Measurements from ENCODE around the gene KCNE1.

KCNE1 gene

GRCh38 chr21:34535886-34536285 is 23.9 kb upstream of the KCNE1 start:
- no peak for DNase-seq (ENCODE audit: low spot score)

GRCh38 chr21:34534522-34534921 is 22.5 kb upstream of the KCNE1 start:
- no peak for DNase-seq (ENCODE audit: low spot score)

GRCh38 chr21:34533938-34534337 is 21.9 kb upstream of the KCNE1 start:
- DNase-seq (ENCODE audit: low spot score): no peak

DNA sequence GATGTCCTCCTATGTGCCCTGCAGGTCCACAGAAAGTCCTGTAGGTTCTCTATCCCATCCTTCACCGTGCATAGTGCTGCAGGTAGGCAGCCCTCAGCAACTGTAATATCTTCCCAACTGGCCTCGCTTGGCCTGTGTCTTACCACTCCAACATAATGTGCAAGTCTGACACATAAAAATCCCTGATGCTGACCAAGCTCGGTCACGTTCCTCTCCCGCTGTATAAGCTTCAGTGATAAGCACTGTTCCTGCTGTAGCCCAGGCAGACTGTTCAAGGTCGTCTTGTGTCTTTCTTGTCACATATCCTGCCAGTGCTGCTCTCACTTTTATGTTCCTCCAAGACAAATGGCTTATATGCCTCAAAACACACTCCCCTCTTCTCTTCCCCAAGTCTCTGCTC is 19.4 kb upstream of the KCNE1 start:
- DNase-seq (ENCODE audit: low spot score): no peak

- no peak for DNase-seq (ENCODE audit: low spot score)
These were observed 18.3 kb upstream of the KCNE1 start for GRCh38 chr21:34530261-34530660.

DNA sequence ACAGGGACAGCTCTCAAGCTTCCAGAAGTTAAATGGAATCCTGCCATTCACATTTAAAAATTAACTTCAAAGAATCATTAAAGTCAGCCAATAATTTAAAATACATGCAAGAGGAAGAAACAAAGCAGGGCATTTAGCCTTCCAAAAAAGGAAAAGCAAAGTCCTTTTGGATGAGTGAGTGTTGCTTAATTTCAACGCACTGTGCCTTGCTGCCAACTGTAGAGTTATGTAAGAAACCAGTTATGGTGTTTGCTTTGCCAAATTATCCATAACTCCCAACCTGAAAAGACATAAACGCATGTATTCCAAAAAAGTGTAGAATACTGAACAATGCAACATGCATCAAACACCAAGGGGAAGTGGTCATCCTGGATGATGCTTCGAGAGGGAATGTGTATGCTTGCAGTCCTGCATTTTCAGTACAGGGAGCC is 16.1 kb upstream of the KCNE1 start:
- no peak for DNase-seq (ENCODE audit: low spot score)

DNA sequence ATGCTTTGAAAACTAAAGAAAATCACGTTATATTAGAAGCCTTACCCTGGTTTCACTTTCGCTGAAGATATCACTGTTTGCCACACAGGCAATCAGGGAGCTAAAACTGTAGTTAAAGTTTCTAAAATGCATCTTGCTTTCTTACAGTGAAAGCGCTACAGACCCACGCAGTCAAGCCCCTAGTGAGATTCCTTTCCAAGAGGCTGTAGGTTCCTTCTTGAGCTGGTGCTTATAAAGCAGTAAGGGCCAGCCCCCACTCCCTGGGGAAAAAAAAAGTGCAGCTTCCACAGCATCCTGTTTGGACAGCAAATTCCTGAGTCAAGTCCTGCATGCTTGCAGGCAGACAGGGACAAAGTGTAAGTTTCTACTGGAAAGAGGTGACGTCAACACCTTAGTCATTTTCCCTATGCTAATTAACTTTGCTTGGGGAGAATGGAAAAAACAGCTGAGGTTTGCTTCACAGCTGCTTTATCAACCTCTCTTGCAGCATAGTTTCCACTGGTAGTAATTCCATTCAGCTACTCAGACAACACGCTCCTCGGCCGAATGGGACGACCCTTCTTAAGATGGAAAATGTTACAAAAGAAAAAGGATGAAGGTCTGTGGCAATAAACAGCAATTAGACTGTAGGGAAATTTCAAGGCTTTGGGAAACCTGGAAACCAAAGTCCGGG is 14.7 kb upstream of the KCNE1 start:
- DNase-seq (ENCODE audit: low spot score): peak; percentile 77

GRCh38 chr21:34526241-34526617 is 14.2 kb upstream of the KCNE1 start:
- no peak for DNase-seq (ENCODE audit: low spot score)

GRCh38 chr21:34524646-34525601 is 12.9 kb upstream of the KCNE1 start:
- DNase-seq (ENCODE audit: low spot score): peak; percentile 66

DNA sequence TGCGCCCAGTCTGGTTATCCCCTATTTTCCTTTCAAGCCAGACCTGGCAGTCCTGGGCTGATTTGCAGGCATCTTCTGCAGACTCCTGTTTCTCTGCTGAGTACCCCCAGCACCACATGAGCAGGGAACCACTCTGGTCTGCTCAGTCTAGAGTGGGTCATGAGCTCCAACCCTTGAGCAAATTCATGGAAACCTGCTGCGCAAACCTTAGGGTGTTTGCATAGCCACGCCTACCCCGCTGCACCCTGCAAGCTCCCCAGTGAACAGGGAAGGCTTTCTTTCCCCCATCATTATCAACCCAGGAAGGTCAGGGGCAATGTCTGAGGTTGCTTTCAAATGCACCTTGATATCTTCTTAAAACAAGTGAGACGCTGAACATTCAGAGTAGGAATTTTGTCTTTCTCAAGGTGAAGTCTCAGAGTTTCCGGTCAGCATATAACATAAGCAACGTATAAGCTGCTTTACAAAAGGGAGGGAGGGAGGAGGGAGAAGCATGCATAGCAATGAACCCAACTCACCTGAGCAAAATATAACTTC is 11.1 kb upstream of the KCNE1 start:
- no peak for DNase-seq (ENCODE audit: low spot score)

- no peak for DNase-seq (ENCODE audit: low spot score)
These were observed 10.3 kb upstream of the KCNE1 start for GRCh38 chr21:34522284-34522683.

DNA sequence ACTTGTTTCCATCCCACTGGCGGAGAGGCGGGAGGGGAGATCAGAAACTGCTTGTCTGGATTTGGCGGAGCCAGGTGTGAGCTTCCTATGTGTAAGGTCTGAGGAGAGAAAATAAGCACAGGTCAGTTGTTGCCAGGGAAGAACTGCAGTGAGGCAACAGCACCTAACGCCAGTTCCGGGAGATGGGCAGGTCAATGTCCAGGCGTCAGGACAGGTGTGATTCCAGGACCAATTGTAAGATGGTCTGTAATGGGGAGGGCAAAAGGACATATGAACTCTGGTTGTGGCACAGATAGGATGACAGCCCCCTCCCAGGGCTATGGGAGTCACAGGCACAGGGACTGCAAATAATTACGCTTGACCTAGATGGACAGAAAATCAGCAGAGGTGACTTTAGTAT is 9.6 kb upstream of the KCNE1 start:
- DNase-seq (ENCODE audit: low spot score): no peak

DNA sequence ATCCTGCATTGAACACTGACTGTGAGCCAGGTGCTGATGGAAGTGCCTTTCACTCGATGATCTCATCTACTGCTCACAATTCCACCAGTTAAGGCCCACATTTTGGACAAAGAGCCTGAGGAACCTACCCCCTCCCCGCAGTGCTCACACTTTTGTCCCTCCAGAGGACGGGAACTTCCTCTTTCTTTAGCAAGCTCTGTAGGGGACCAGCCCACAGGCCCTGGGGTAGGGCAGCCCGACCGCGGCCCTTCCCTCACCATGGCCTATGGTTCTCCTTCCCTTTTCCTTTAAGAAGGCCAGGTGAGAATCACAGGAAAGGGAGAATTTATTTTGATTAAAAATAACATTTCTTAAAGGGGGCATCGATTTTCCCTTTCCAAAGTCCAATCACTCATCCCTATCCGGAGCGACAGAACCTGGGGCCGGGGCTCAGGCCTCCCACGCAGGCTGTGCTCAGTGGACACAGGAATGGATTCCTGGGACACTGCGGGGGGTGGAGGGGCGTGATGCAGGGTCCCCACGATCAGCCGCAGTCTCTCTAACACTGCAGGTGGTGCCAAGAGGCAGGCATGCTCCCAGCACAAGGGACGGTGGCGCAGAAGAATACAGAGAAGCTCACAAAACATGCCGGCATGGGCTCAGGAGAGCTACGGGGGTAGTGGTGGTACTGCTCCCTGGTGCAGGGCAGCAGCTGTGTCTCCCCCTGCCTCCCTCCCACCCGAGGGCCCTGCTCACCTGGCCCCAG is 8.9 kb upstream of the KCNE1 start:
- no peak for DNase-seq (ENCODE audit: low spot score)

DNA sequence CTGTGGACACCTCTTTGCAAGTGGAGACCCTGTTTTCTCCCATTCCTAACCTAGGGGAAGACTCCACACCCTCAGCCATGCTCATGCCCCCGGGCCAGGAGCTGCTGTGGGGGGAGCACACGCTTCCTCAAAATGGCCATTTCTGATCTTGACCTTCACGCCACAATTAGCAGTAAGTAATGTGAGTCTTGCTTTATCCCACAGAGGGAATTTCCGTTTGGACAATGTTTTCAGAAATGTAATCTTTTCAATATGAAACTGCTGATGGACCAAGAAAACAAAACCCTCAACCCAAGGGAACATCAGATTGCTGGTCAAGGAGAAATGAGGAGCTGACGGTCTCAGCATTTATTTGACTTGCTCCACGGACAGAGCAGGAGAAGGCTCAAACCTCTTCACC is 8.3 kb upstream of the KCNE1 start:
- DNase-seq (ENCODE audit: low spot score): no peak

- DNase-seq (ENCODE audit: low spot score): no peak
These were observed 7.7 kb upstream of the KCNE1 start for GRCh38 chr21:34519694-34520093.

DNA sequence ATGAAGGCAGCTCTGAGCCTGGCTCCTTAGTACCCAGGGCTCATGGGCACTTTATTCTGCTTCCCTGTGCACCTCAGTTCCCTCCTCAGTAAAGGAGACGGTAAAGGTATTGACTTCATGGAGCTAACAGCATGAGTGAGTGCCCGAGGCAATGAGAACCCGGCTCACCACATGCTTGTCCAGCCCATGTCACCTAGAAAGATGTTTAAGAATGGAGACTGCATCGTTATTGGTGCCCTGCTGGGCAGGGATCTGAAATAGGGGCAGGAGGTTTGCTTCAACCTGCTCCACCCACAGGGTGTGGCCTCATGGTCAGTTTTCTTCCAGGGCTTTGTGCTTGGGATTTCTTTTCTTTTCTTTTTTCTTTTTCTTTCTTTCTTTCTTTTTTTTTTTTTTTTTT is 7.0 kb upstream of the KCNE1 start:
- DNase-seq (ENCODE audit: low spot score): no peak

GRCh38 chr21:34518301-34518700 is 6.3 kb upstream of the KCNE1 start:
- DNase-seq (ENCODE audit: low spot score): no peak

DNA sequence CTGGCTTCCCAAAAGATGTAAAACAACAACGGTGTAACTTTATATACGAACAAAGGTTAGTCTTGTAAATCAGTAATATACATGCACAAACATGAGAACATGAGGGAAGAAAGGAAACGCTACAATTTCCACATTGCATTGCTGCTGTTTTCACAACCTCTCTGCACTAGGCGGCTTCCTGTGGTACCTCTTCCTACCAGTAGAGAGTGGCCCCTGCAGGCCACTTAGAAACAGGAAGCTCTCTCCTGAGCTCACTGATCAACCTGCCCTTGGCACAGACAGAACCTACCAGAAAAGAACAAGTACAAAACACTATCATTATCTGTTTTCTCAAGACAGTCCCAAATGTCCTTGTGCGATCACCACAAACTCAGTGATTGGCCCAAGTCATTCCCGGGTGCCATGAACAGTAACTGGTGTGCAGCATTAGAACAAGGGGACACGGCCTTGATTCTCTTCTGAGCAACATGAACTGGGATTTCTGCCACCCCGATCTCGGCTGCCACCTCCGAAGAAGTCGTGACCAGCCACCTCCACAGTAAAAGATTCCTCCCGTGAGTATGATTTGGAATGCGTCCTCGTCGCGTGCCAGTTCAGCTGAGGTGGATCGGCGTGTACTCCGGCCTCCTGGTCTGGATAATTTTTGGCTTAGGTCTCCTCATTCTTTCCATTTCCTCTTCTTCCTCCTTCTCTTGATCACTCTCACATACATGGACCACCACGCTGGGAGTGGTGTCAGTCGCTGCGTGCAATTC is 5.7 kb upstream of the KCNE1 start:
- DNase-seq (ENCODE audit: low spot score): peak; percentile 39

- no peak for DNase-seq (ENCODE audit: low spot score)
These were observed 5.0 kb upstream of the KCNE1 start for GRCh38 chr21:34517039-34517438.

DNA sequence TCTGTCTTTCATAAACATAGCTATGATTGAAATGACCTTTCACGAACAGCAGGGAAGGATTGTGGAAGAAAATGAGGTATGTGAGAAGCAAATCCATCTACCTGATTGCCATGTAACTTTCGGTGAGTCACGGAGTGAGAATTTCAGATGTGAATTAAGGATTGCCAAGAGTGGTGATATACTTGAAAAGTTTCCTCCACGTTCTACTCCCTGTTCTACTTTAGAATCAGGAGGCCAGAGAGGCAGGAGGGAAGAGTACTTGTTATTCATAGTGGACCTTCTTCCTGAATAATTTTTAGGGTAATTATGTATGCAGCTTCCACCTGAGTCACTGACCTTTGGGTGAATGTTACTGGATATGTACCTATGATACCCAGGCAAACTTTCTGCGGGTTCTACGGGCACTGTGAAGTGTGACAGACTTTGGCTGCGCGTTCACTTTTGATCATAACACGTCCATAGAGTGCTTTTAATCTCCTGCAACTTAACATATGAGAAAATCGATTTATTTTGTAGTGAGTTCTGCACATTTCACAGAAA is 2.6 kb upstream of the KCNE1 start:
- no peak for DNase-seq (ENCODE audit: low spot score)

- no peak for DNase-seq (ENCODE audit: low spot score)
These were observed 1.2 kb upstream of the KCNE1 start for GRCh38 chr21:34513129-34513675.

Measured in iPS-NIHi11 (cell line).